HG02610 (cell line): ENCODE measurements around the gene KANK2.
"Not testable (repeated sequence)": the region's sequence is repeated elsewhere in the genome, so short reads cannot be mapped to it uniquely, and the experiment has no call there.

Source experiments
- ATAC-seq: cut with Tn5 transposase; IDR thresholded peaks from one replicate; pipeline ENCODE4 v1.9.1; 2021; ENCODE audit warnings: mild to moderate bottlenecking, moderate library complexity; ENCODE audit not compliant: unreplicated experiment

Gene KANK2

DNA sequence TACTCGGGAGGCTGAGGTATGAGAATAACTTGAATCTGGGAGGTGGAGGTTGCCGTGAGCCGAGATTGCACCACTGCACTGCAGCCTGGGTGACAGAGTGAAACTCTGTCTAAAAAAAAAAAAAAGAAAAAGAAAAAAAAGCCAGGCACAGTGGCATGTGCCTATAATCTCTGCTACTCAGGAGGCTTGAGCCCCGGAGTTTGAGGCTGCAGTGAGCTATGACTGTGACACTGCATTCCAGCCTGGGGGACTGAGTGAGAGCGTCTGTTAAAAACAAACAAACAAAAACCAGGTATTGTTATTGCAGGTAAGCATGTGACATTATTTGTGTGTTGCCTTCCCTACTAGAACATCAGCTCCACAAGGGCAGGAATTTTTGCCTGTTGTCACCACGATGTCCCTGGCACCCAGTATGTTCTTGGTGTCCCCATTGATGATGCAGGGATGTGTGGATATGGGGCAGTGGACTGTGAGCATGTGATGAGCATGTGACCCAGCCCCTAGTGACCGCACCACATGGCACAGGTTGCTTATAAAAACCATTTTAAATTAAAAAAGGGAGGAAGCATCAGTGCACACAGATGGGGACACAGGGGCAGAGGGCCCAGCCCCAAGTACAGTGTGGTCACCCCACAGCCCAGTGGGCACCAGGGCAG, 1.6 kb upstream of the KANK2 start:
- no peak for ATAC-seq

DNA sequence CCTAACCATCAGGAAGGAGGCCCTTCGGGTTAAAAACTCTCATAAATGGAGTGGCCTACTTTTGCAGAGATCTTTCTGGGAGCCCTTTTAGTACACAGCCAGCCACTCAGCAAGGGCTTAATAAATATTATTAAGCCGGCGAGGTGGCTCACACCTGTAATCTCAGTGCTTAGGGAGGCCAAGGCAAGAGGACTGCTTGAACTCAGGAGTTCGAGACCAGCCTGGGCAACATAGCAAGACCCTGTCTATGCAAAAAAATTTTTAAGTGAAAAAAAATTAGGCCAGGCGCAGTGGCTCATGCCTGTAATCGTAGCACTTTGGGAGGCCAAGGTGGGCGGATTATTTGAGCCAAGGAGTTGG, 810 bp upstream of the KANK2 start:
- no peak for ATAC-seq

DNA sequence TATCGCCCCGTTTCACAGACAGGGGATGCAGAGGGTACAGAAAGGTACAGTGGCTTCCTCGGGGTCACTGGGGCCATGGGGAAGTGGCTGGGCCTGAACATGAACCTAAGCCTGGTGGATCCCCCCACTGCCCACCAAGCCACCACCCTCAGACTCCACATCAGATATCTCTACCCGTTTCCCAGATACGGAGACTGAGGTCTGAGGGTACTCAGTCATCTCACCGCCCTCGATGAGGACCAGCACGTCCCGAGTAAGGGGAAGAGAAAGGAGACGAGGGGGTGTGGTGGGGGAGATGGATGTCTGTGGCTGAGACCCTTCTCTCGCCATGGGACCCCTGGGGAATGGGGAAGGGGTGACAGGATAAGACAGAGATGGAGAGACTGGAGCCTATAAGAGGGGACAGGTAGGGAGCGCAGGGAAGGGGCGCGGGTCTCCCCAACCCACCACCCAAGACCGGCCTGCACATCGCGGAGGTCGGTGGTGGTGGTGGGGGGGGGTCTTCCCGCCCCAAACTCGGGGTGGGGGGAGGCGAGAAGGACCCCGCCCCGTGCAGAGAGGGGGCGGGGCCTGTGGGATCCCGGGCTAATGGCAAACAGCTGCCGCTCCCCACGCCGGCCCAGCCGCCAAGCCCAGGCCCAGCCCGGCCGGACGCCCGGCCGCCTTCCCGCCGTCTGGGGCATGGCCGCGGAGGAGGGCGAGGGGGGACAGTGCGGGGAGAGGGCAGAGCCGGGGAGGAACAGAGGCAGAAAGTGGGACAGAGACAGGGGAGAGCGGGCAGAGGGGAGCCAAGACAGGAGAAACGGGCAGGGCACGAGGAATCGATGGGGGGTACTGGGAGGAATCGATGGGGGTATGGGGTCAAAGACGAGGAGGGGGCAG, 698 bp downstream of the KANK2 start:
- ATAC-seq = no peak

DNA sequence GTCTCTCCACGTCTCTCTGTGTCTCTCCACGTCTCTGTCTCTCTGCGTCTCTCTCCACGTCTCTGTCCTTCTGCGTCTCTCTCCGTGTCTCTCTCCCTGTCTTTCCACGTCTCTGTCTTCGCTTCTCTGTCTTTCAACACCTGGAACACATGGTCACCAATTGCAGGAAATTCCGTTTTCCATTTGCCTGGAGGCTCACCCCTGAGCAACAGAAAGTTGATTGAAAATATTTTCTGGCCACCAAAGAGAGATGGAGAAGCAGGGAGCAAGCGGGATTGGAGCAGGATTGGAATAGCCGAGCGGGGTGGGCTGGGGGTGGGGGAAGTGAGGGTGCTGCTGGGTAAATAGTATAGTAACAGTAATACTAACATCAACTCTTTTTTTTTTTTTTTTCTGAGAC, 1.7 kb downstream of the KANK2 start:
- no peak for ATAC-seq

DNA sequence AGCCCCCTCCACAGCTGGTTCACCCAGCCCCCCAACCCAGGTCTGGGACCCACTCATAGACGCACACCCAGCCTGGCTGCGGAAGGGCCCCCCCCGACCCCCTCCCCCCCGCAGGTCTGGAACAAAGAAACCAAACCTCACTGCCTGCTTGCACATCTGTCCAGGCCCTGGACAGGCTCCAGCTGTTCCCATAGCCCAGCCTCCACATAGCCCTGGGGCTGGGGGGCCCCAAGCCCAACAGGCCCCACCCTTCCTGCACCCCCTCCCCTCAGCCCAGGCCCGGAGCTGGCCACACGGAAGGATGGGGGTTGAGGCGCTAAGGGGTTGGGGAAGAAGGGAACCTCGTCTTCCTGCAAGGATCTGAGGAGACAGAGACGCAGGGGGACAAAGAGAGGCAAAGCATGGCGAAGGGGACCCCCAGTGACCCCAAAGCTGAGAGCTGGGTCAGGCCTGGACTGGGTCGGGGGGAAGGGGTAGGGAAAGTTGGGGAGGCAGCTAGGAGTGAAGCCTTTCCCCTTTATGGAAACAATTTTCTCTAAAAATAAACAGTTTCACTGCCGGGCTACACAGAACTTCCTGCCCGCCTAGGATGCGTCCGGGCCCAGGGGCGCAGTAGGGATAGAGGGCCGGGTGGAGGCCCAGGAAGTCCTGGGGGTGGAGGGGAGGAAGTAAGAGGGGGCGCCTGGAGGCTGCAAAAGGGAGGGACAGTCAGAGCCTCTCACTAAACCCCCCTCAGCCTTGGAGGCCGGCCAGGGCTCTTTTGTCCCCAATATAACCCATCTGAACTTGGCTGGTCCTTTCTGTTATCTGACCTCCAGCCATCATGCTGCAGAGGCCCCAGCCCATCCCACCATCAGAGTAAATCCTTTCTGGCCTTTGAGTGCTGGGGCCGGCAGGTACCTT, 2.4 kb downstream of the KANK2 start:
- no peak for ATAC-seq

DNA sequence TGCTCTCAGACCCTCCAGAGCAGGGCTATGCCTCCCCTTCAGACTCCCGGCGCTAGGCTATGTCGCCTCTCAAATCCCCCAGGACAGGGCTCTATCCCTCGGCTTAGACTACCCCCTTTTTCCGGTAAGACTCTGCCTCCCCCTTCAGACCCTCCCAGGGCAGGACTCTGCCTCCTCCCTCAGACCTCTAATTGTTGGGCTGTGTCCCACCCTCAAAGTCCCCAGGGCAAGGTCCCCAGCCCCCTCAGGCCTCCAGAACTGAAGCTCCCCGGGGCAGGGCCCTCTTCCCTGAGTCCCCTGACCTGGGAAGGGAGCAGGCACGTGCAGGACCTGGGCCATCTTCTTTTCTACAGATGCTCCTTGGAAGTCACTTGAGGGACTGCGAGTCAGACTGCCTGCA, 3.2 kb downstream of the KANK2 start:
- no peak for ATAC-seq

DNA sequence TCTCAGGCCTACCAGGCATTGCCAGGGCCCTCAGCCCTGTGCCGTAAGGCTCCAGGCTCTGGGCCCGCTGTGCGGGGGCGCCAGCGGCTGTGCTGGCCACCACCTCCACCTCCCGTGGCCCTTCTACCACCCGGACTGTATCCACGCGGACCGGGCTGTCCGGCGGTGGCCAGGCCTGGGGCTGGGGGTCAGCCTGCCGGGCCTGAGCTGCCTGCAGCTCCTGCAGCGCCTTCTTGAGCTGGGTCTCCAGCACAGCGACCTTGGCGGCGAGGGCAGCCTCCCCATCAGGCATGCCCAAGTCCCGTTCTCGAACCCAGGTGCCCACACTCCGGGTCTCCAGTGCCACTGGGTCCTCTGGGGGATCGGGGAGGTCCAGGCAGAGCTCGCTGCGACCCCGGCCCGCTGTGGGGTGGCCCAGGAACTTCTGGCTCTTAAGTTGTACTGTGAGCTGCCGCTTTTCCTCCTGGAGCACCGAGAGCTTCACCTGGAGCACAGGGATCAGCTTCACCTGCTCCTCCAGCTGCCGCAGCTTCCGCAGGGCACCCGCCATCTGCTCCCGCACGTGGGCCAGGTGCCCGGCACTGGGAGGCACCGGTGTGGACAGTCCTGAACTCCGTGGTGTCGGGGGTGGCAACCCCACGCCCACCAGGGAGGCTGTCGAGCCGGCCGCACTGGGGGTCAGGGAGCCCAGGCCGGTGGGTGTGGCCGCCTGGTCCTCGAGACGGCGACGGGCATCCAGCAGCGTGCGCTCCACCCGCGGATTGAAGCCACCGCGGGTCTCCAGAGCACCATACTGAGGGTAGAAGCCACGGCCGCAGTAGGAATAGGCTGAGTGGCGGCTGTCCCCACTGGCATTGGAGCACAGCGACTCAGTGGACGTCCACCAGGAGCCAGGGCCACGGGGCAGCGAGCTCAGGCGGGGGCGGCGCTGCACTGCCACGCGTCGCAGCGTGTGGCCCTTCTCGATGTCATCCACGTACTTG, 4.1 kb downstream of the KANK2 start:
- no peak for ATAC-seq

DNA sequence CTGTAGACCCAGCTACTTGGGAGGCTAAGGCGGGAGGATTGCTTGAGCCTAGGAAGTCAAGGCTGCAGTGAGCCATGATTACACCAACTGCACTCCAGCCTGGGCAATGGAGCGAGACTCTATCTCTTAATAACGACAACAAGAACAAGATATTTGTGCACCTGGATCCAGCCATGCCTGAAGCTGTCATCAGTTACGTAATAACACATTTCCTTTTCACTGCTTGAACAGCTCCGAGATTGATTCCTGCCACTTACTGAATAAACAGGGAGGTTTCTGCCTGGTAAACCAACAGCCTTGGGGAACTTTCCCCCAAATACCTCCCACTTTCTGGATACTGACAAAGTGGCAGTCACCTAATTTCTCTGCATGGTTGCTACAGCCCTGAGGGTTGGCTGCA, 5.4 kb downstream of the KANK2 start:
- ATAC-seq = no peak

DNA sequence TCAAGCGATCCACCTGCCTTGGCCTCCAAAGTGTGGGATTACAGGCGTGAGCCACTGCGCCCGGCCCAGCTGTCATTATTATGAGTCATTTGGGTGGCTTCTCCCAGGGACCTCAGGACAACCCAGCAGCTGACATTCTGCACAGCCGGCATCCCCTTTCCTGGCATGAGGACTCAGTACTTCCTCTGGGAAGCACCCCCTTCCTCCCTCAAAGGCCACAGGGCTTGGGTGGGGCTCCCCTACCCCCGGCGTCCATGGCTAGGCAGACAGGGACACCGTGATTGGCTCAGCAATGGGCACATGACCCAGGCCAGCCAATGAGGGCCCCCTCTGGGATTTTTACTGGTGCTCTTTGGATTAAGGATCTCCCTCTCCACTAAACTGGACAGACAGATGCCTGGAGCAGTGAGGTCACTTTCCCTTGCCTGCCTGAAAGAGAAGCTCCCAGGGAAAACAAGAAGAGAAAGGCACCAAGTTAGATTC, 6.0 kb downstream of the KANK2 start:
- no peak for ATAC-seq

DNA sequence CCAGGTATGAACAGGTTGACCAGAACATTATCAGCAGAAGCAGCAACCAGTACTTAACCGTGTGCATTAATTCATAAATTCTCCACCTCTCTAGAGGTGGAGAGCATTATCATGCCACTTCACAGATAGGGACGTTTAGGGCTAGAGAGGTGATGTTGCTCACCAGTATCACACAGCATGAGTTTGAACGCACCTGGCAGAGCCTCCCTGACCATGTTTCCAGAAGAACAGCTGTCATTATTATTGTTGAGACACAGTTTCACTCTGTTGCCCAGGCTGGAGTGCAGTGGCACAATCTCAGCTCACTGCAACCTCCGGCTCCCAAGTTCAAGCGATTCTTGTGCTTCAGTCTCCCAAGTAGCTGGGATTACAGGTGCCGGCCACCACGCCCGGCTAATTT, 6.8 kb downstream of the KANK2 start:
- ATAC-seq = no peak

DNA sequence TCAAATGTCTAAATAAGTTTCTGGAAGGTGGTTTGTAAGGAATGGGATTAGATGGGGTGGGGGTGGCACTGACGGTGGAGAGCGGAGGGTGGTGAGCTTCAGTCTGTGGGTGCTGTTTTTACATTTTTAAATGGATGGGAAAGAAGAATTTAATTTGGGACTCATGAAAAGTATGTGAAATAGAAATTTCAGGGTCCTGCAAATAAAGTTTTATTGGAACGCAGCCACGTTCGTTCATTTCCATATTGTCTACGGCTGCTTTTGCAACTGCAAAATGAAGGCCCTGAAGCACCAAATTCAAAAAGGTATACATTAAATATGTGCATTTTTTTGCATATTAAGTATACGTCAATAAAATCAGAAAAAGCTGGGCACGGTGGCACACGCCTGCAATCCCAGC, 9.9 kb downstream of the KANK2 start:
- ATAC-seq = no peak

DNA sequence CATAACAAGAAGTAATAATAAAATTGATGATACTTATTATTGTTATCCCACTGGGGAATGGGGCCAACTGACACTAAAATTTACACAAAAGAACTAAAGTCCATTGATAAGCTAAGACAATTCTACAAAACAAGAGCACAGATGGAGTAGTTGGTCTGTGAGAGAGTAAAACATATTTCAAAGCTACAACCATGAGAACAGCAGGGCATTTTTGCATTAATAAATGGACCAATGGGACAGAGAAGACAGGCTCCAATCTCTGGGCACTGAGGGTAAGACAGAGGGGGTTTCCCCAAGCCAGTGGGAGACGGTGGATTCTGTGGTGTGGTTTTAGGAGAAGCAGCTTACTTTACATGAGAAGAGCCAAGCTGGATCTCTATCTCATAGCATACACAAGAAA, 14.4 kb downstream of the KANK2 start:
- no peak for ATAC-seq

DNA sequence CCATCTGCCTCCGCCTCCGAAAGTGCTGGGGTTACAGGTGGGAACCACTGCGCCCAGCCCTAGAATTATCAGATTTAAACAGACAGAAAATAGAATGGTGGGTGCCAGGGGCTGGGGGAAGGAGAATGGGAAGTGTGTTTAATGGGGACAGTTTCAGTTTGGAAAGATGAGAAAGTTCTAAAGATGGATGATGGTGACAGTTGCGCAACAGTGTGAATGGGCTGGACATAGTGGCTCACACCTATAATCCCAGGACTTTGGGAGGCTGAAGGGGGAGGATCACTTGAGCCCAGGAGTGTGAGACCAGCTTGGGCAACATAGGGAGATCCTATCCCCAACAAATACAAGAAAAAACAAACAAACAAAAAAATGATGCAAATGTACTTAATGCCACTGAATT, 15.9 kb downstream of the KANK2 start:
- ATAC-seq = no peak

DNA sequence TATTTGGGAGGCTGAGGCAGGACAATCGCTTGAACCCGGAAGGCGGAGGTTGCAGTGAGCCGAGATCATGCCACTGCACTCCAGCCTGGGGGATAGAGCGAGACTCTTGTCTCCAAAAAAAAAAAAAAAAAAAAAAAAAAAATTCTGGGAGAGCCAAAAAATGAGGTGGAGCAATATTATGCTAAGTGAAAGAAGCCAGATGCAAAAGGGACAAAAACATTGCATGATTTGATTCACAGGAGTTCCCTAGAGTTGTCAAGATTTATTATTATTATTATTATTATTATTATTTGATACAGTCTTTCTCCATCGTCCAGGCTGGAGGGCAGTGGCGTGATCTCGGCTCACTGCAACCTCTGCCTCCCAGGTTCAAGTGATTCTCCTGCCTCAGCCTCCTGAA, 16.4 kb downstream of the KANK2 start:
- not testable (repeated sequence) for ATAC-seq

DNA sequence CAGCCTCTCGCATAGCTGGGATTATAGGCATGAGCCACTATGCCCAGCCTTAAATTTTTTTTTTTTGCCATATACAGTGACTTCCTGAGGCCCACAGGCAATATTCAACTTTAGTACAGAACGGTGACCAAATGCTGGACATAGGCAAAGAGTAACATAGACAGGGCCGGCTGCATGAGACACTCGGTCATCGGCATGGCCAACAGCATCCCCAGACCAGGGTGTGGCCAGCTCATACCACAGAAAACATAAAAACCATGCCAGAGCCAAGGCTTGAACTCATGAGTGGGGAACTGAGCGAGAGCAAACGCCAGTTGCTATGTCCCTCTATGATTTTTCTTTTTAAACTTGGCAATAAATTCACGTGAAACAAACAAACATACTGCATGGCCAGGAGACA, 17.0 kb downstream of the KANK2 start:
- no peak for ATAC-seq

DNA sequence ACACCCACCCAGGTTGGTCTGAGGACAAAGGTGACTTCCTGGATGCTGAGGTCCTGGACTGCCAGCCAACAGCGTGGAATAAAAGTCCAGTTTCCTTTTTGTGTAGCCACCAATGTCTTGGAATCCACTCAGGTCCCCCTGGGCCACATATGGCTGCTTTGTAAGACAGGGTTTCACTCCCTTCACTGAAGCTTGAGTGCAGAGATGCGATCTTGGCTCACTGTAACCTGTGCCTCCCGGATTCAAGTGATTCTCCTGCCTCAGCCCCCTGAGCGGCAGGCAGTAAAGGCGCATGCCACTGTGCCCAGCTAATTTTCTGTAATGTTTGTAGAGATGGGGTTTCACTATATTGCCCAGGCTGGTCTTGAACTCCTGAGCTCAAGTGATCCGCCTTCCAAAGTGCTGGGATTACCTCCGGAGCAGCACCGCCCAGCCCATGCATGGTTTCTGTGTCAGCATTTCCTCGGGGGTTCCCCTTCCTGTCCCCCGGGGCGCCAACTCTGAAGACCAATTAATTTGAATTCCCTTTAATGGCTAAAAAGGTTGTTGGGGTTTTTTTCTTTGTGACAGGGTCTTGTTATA, 17.5 kb downstream of the KANK2 start:
- no peak for ATAC-seq

DNA sequence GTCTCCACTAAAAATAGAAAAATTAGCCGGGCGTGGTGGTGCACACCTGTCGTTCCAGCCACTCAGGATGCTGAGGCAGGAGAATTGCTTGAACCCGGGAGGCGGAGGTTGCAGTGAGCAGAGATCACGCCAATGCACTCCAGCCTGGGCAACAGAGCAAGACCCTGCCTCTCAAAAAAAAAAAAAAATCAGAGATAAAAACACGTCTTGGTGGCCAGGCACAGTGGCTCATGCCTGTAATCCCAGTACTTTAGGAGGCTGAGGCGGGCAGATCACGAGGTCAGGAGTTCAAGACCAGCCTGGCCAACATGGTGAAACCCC, 18.2 kb downstream of the KANK2 start:
- not testable (repeated sequence) for ATAC-seq

DNA sequence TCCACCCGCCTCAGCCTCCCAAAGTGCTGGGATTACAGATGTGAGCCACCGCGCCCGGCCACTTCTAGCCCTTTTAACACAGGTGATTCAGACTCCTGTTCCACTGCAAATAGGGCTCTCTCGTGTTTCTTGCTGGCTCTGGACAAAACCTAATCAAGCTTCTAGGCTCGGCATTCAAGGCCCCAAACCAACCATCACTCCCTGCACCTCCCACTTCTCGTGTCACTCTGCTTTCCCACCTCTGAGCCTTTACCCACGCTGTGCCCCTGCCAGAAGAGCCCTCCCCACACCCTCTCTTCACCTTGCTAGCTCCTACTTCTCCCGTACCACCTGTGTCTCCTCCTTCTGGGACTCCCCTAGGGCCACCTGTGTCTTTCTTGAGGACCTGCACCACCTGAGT, 19.8 kb downstream of the KANK2 start:
- no peak for ATAC-seq

DNA sequence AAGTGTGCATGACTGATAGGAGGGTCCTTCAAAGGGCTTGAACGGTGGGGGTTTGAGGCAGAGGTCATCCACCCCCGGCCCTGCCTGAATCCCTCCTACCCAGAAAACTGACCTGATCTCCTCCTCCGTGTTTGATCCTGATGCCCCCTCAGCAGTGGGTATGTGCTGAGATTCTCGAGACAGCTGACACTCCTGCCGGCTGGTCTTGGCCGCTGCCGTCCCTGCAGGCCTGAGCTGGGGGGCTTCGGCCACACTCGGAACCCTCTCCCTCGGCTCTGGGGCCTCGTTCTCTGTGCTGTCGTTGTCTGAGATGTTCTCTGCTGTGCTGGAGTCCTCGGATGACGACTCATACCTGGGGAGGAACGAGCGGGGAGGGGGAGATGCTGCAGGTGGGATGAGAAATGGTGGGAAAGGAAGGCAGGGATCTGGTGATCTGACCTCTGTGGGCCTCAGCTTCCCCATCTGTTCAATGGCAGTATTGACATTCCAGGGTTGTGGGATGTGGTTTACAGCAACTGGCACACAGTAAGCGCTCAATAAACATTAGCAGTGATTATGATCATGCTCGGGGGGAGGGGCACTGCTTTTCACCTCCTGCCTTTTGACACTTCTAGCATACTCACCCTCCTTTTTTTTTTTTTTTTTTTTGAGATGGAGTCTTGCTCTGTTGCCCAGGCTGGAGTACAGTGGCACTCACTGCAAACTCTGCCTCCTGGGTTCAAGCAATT, 20.7 kb downstream of the KANK2 start:
- ATAC-seq = no peak
